Glomerular visceral epithelial cell (primary cell): ENCODE data around the gene PDE9A.

Experiments used
- DNase-seq: peaks from one replicate; pipeline ENCODE4 v3.0.0-alpha.2; 2016; ENCODE audit errors: extremely low spot score

Gene PDE9A

GRCh38 chr21:42670058-42670880 is 16.8 kb downstream of the PDE9A start:
- DNase-seq = no peak

- no peak for DNase-seq
Observed at GRCh38 chr21:42670884-42671283, 17.5 kb downstream of the PDE9A start.

- DNase-seq = peak; percentile 71
Observed at GRCh38 chr21:42671778-42672593, 18.6 kb downstream of the PDE9A start.

- DNase-seq = peak; percentile 86
Observed at GRCh38 chr21:42672699-42673458, 19.5 kb downstream of the PDE9A start.

GRCh38 chr21:42673633-42674328 is 20.4 kb downstream of the PDE9A start:
- no peak for DNase-seq

- no peak for DNase-seq
Observed at GRCh38 chr21:42674351-42674940, 21.0 kb downstream of the PDE9A start.

- no peak for DNase-seq
Observed at GRCh38 chr21:42675403-42675802, 22.0 kb downstream of the PDE9A start.

- DNase-seq = no peak
Observed at GRCh38 chr21:42676808-42677207, 23.4 kb downstream of the PDE9A start.

GRCh38 chr21:42677339-42678321 is 24.2 kb downstream of the PDE9A start:
- peak; percentile 81 for DNase-seq

- DNase-seq = no peak
Observed at GRCh38 chr21:42678618-42679295, 25.3 kb downstream of the PDE9A start.

GRCh38 chr21:42679319-42680057 is 26.1 kb downstream of the PDE9A start:
- no peak for DNase-seq

- no peak for DNase-seq
Observed at GRCh38 chr21:42680058-42680330, 26.6 kb downstream of the PDE9A start.

GRCh38 chr21:42680429-42680828 is 27.0 kb downstream of the PDE9A start:
- DNase-seq = no peak

- DNase-seq = no peak
Observed at GRCh38 chr21:42681296-42682206, 28.1 kb downstream of the PDE9A start.

- DNase-seq = no peak
Observed at GRCh38 chr21:42682661-42683210, 29.3 kb downstream of the PDE9A start.

- DNase-seq = no peak
Observed at GRCh38 chr21:42683371-42684108, 30.1 kb downstream of the PDE9A start.
